Measurements from ENCODE around the gene ANKS6.

The ANKS6 gene

GRCh38 chr9:98790842-98791607, 5.3 kb downstream of the ANKS6 start:
- peak; percentile 93 for DNase-seq

GRCh38 chr9:98790134-98790841, 6.1 kb downstream of the ANKS6 start:
- no peak for DNase-seq

- no peak for DNase-seq
These were observed 6.7 kb downstream of the ANKS6 start for GRCh38 chr9:98789483-98790133.

GRCh38 chr9:98787766-98788335, 8.5 kb downstream of the ANKS6 start:
- DNase-seq = no peak

- no peak for DNase-seq
These were observed 9.4 kb downstream of the ANKS6 start for GRCh38 chr9:98786750-98787510.

GRCh38 chr9:98784831-98785806, 11.2 kb downstream of the ANKS6 start:
- DNase-seq = no peak

- DNase-seq = no peak
These were observed 12.7 kb downstream of the ANKS6 start for GRCh38 chr9:98783518-98784226.

- DNase-seq = no peak
These were observed 14.6 kb downstream of the ANKS6 start for GRCh38 chr9:98781588-98782383.

- no peak for DNase-seq
These were observed 16.2 kb downstream of the ANKS6 start for GRCh38 chr9:98780059-98780749.

GRCh38 chr9:98778711-98779530, 17.4 kb downstream of the ANKS6 start:
- DNase-seq = no peak

- DNase-seq = no peak
These were observed 18.1 kb downstream of the ANKS6 start for GRCh38 chr9:98778251-98778650.

- no peak for DNase-seq
These were observed 18.7 kb downstream of the ANKS6 start for GRCh38 chr9:98777618-98778017.

- peak; percentile 61 for DNase-seq
These were observed 20.4 kb downstream of the ANKS6 start for GRCh38 chr9:98775831-98776441.

GRCh38 chr9:98774746-98775145, 21.6 kb downstream of the ANKS6 start:
- no peak for DNase-seq

- DNase-seq = no peak
These were observed 22.6 kb downstream of the ANKS6 start for GRCh38 chr9:98773721-98774120.

- no peak for DNase-seq
These were observed 23.8 kb downstream of the ANKS6 start for GRCh38 chr9:98772364-98773155.

All from fibroblast of skin of abdomen (primary cell).